Adipocyte (in vitro differentiated cells): ENCODE data around the gene CAMK1D.

Experiments used
- DNase-seq: peaks from one replicate; pipeline ENCODE4 v3.0.0-alpha.2; 2015; ENCODE audit warnings: low read depth
- H3K27me3 ChIP-seq: replicated peaks from 2 replicates; pipeline ENCODE4 v1.7.0; 2013; ENCODE audit warnings: mild to moderate bottlenecking, low read length, moderate library complexity; ENCODE audit not compliant: control insufficient read depth, insufficient read depth
- H3K36me3 ChIP-seq: 2 replicates; pipeline ENCODE4 v1.7.0; 2013; ENCODE audit warnings: low read length, mild to moderate bottlenecking, moderate library complexity; ENCODE audit not compliant: control insufficient read depth, insufficient read depth, severe bottlenecking
- H3K4me1 ChIP-seq: 2 replicates; pipeline ENCODE4 v1.7.0; 2013; ENCODE audit warnings: mild to moderate bottlenecking, low read length, moderate library complexity; ENCODE audit not compliant: control insufficient read depth, insufficient read depth
- H3K4me3 ChIP-seq: 2 replicates; pipeline ENCODE4 v1.7.0; 2013; ENCODE audit warnings: mild to moderate bottlenecking, low read length, moderate library complexity
- H3K9ac ChIP-seq: 2 replicates; pipeline ENCODE4 v1.7.0; 2013; ENCODE audit warnings: mild to moderate bottlenecking, low read length, moderate library complexity
- H3K9me3 ChIP-seq: 2 replicates; pipeline ENCODE4 v1.7.0; 2013; ENCODE audit warnings: mild to moderate bottlenecking, low read length, moderate library complexity; ENCODE audit not compliant: control insufficient read depth

CAMK1D gene

GRCh38 chr10:12479437-12479844, 130.1 kb downstream of the CAMK1D start:
- H3K27me3 ChIP-seq, result no peaks in the 10 kb centered on the region
- H3K9ac ChIP-seq, result no peak overlapping the region
- no peak for DNase-seq

GRCh38 chr10:12479924-12480323, 130.6 kb downstream of the CAMK1D start:
- Histone ChIP-seq H3K9me3 (no peaks in the 10 kb centered on the region), H3K36me3 (no peaks in the 10 kb centered on the region), H3K9ac (no peak overlapping the region), H3K4me3 (no peak overlapping the region), H3K4me1 (no peaks in the 10 kb centered on the region), H3K27me3 (no peaks in the 10 kb centered on the region)
- no peak for DNase-seq

More at GRCh38 chr10:12479437-12479844, 130.1 kb downstream of the CAMK1D start:
- Histone ChIP-seq H3K9me3 (no peaks in the 10 kb centered on the region), H3K36me3 (no peaks in the 10 kb centered on the region), H3K4me1 (no peaks in the 10 kb centered on the region), H3K4me3 (no peak overlapping the region)

- Histone ChIP-seq H3K27me3 (no peaks in the 10 kb centered on the region), H3K36me3 (no peaks in the 10 kb centered on the region), H3K4me3 (no peak overlapping the region), H3K4me1 (peaks cover 3% of the 10 kb centered on the region), H3K9ac (no peak overlapping the region), H3K9me3 (no peaks in the 10 kb centered on the region)
- no peak for DNase-seq
These were observed 131.1 kb downstream of the CAMK1D start for GRCh38 chr10:12480440-12480839.

- Histone ChIP-seq H3K9me3 (no peaks in the 10 kb centered on the region), H3K4me3 (no peak overlapping the region)
- no peak for DNase-seq
These were observed 132.6 kb downstream of the CAMK1D start for GRCh38 chr10:12481924-12482323.

GRCh38 chr10:12482587-12482986, 133.2 kb downstream of the CAMK1D start:
- Histone ChIP-seq H3K36me3 (no peaks in the 10 kb centered on the region), H3K9ac (no peak overlapping the region)
- no peak for DNase-seq

More at GRCh38 chr10:12481924-12482323, 132.6 kb downstream of the CAMK1D start:
- H3K4me1 ChIP-seq, result peaks cover 8% of the 10 kb centered on the region
- H3K27me3 ChIP-seq, result no peaks in the 10 kb centered on the region
- no peaks in the 10 kb centered on the region for H3K36me3 ChIP-seq
- H3K9ac ChIP-seq, result no peak overlapping the region

GRCh38 chr10:12484002-12484918, 134.9 kb downstream of the CAMK1D start:
- no peaks in the 10 kb centered on the region for H3K27me3 ChIP-seq
- no peak overlapping the region for H3K4me3 ChIP-seq
- H3K4me1 ChIP-seq, result peaks cover 8% of the 10 kb centered on the region
- H3K36me3 ChIP-seq, result no peaks in the 10 kb centered on the region
- H3K9me3 ChIP-seq, result no peaks in the 10 kb centered on the region
- H3K9ac ChIP-seq, result no peak overlapping the region
- no peak for DNase-seq

More at GRCh38 chr10:12482587-12482986, 133.2 kb downstream of the CAMK1D start:
- H3K4me1 ChIP-seq, result peaks cover 8% of the 10 kb centered on the region
- H3K9me3 ChIP-seq, result no peaks in the 10 kb centered on the region
- no peaks in the 10 kb centered on the region for H3K27me3 ChIP-seq
- H3K4me3 ChIP-seq, result no peak overlapping the region

- Histone ChIP-seq H3K4me1 (peaks cover 8% of the 10 kb centered on the region), H3K4me3 (no peak overlapping the region), H3K27me3 (no peaks in the 10 kb centered on the region), H3K9me3 (no peaks in the 10 kb centered on the region), H3K9ac (no peak overlapping the region), H3K36me3 (no peaks in the 10 kb centered on the region)
- no peak for DNase-seq
These were observed 135.8 kb downstream of the CAMK1D start for GRCh38 chr10:12484941-12485805.

DNA sequence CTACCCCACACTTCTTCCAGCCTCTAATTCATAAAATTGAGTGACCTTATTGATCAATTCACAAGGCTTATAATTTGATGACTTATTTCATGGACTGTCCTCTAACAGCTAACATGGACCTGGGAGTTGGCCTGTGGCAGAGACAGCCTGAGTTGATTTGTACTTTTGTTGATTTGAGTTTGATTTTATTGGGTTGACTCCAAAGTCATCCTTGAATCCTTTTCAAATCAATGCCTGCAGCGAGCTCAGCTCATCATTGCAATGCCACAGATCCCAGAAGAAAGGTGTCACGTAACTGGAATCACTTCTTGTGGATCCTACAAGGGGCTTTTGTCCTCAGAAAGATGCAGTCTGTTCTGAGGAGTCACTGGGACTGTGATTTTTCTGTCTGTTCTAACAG, 138.0 kb downstream of the CAMK1D start:
- no peaks in the 10 kb centered on the region for H3K27me3 ChIP-seq
- H3K4me3 ChIP-seq, result no peak overlapping the region
- no peak for DNase-seq
- no peaks in the 10 kb centered on the region for H3K36me3 ChIP-seq
- no peak overlapping the region for H3K9ac ChIP-seq
- no peaks in the 10 kb centered on the region for H3K9me3 ChIP-seq
- H3K4me1 ChIP-seq, result peaks cover 8% of the 10 kb centered on the region

DNA sequence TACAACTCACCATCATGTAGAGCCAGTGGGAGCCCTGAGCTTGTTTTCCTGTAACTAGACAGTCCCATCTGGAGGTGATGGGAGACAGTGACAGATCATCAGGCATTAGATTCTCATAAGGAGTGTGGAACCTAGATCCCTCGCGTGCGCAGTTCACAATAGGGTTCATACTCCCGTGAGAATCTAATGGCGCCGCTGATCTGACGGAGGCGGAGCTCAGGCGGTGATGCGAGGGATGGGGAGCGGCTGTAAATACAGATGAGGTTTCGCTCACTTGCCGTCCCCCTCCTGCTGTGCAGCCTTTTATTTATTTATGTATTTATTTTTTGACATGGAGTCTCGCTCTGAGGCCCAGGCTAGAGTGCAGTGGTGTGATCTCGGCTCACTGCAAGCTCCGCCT, 139.3 kb downstream of the CAMK1D start:
- Histone ChIP-seq H3K36me3 (no peaks in the 10 kb centered on the region), H3K4me1 (peaks cover 8% of the 10 kb centered on the region), H3K9ac (no peak overlapping the region), H3K4me3 (no peak overlapping the region), H3K9me3 (no peaks in the 10 kb centered on the region), H3K27me3 (no peaks in the 10 kb centered on the region)
- no peak for DNase-seq

DNA sequence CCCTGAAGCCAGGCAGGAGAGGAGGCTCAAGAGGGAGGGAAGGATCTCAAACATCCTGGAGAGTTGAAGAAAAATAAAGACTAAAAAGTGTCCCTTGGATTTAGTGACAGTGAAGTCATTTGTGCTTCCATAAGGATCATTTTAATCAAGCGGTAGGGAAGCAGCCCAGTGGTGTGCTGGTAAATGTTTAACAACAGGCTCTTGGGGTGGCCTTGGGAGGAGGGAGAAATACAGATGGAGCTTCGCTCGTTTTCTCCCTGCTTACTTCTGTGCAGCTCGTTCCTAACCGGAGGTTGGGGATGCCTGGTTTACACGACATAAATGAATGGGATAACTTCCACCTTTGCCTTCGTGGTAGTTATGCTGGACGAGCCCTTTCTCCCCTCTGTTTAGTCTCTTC, 140.0 kb downstream of the CAMK1D start:
- no peaks in the 10 kb centered on the region for H3K36me3 ChIP-seq
- no peak overlapping the region for H3K9ac ChIP-seq
- H3K4me1 ChIP-seq, result peaks cover 8% of the 10 kb centered on the region
- H3K27me3 ChIP-seq, result no peaks in the 10 kb centered on the region
- no peak overlapping the region for H3K4me3 ChIP-seq
- DNase-seq, result no peak
- no peaks in the 10 kb centered on the region for H3K9me3 ChIP-seq

- no peak overlapping the region for H3K9ac ChIP-seq
- H3K4me1 ChIP-seq, result peaks cover 8% of the 10 kb centered on the region
- no peaks in the 10 kb centered on the region for H3K36me3 ChIP-seq
- no peak for DNase-seq
- H3K4me3 ChIP-seq, result no peak overlapping the region
- H3K9me3 ChIP-seq, result no peaks in the 10 kb centered on the region
- no peaks in the 10 kb centered on the region for H3K27me3 ChIP-seq
These were observed 140.5 kb downstream of the CAMK1D start for GRCh38 chr10:12489806-12490205.
